ACHN (cell line): ENCODE measurements around the gene CENPN.

Experiments used
- DNase-seq: peaks from one replicate; pipeline ENCODE4 v3.0.0-alpha.2; 2015
- in situ Hi-C: cut with HindIII; loops from 2 replicates; pipeline ENCODE4 v1.10.0; 2017; ENCODE audit warnings: low sequenced_read_pairs, low pct_ligation_motif_present, low pct_unique_long_range_greater_than_20kb

CENPN gene

DNA sequence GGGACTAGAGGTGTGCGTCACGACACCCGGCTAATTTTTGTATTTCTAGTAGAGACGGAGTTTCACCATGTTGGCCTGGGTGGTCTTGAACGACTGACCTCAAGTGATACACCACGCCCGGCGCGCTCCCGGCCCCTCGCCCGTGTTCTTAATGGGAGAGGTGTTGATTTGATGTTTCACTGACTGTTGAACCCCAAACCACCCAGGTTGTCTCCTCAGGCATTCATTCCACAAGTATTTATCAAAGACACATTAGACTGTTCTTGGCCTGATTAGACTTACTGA, 1.4 kb downstream of the CENPN start:
- in situ Hi-C loops = no loop called here
- DNase-seq = no peak

- DNase-seq = no peak
- in situ Hi-C loops = no loop called here
Measured at GRCh38 chr16:81012974-81013373, 6.0 kb downstream of the CENPN start.

GRCh38 chr16:81014672-81015071, 7.7 kb downstream of the CENPN start:
- in situ Hi-C loops = no loop called here
- no peak for DNase-seq

DNA sequence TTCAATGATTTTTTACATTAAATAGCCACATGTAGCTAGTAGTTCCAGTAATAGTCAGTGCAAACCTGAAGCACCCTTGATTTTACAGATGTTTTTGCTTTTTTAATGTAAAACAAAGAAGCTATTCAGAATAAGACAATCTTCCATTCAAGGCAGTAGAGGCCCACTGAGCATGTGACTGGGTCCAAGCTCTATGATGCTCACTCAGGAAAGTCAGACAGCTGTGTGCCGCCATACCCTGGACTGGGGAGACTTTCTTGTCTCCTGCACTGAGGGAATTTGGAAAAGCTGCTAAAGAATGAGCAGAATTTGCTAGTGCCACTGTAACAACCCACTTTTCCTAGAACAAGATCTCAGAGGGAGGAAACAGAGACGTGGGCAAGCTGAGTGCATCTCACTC, 11.5 kb downstream of the CENPN start:
- in situ Hi-C loops = no loop called here
- DNase-seq = no peak

- DNase-seq = no peak
- in situ Hi-C loops = no loop called here
Measured at GRCh38 chr16:81026429-81026828, 19.4 kb downstream of the CENPN start.

- in situ Hi-C loops = no loop called here
- no peak for DNase-seq
Measured at GRCh38 chr16:81029930-81030604, 23.1 kb downstream of the CENPN start.

DNA sequence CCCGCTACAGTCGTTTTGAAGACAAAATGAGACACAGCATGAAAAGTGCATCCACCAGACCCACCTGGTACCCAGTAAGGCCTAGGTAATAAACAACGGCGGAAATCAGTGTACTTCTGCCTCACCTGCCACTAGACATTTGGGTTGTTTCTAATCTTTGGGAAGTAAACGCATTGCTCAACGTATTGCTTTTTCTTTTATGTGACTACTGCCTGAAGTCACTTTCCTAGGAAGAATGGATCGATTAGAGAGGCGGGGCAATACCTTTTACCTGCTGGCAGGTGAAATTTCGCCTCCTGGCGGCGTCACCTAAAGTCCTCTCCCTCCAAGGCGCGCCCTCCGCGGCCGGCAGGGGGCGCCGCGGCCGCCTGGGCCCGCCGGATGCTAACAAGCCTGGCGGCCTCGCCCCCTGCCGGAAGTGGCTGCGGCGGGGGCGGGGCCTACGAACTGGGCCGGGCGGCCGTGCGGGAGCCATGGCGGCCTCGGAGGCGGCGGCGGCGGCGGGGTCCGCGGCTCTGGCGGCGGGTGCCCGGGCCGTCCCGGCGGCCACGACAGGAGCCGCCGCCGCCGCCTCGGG, 28.5 kb downstream of the CENPN start, which contains the start of gene ATMIN:
Gene ATMIN (plus strand): TSS at position 445 of the 577 bp plus-strand sequence. CDS start 29 bp downstream, at position 474.
- in situ Hi-C loops = no loop called here
- peak; percentile 95 for DNase-seq

GRCh38 chr16:81035975-81036750, 29.1 kb downstream of the CENPN start:
- in situ Hi-C loops = no loop called here
- peak; percentile 40 for DNase-seq

- DNase-seq = no peak
- in situ Hi-C loops = no loop called here
Measured at GRCh38 chr16:81036751-81037350, 29.8 kb downstream of the CENPN start.

- in situ Hi-C loops = no loop called here
- DNase-seq = no peak
Measured at GRCh38 chr16:81040131-81040530, 33.1 kb downstream of the CENPN start.

GRCh38 chr16:81040842-81041241, 33.8 kb downstream of the CENPN start:
- in situ Hi-C loops = no loop called here
- no peak for DNase-seq

DNA sequence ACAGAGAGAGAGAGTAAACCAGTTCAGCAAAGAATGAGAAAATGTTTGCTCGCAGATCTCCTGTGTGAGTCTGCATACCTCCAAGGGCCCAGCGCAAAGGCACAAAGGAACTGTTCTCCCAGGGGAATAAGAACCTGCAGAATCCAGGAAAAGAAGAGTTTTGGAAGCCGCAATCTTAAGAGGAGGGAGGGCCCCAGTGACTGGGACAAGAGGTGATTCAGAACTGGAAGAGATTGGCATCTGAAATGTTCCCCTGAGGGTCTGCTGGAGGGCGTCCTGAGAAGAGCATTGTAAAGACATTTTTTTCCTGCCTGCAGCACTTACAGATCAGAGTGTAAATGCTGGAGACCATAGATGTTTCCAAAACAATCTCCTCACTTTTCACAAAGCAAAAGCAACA, 34.7 kb downstream of the CENPN start:
- in situ Hi-C loops = no loop called here
- DNase-seq = no peak

DNA sequence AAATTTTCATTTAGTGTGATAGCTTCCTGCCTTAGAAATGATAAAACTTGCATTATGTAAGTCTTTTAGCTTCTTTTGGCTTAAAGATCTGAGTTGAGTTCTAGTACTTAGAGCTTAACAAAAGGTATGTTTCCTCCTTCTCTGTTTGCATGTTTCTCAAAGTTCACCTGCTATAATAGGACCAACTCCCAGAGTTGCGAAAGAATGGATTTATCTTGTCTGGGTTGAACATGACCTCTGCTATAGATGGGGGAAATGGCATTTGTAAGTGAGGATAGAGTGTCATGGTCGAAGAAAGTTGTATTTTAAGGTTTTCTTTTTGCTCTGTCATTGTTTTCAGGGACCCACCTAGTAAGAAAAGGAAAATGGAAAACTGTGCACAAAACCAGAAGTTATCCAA, 35.8 kb downstream of the CENPN start:
- in situ Hi-C loops = no loop called here
- no peak for DNase-seq

- DNase-seq = no peak
- in situ Hi-C loops = no loop called here
Measured at GRCh38 chr16:81053761-81054160, 46.7 kb downstream of the CENPN start.

DNA sequence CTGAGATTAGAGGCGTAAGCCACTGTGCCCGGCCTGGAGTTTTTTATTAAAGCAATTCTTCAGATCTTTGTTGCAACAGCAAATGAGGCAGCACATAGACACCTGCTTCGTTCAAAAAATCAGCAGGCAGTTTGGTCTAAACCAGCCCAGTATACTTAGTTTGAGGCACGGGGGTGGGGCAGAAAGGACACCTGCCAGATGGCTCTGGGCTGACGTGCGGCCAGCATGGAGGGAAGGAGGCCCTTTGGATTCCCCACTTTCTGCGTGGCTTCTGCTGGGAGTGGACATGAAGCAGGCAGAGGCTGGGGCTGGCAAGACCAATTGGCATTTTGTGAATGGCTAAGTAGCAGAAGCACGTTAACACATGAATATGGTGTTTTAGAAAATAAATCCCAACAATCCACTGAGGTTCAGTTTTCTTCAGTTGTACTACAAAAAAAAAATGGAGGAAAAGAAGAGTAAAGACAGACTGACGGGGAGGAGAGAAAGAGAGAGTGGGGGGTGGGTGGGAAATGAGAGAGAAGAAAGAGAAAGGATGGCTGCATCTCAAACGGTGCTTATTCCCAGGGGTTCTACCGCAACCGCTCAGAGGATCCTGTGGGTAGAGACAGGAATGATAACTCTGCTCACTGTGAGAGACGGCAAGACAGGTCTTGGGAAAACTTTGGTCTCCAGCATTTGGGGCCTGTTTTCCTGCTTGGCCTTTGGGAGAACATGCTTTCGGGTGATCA, 53.7 kb downstream of the CENPN start:
- in situ Hi-C loops = no loop called here
- DNase-seq = no peak

DNA sequence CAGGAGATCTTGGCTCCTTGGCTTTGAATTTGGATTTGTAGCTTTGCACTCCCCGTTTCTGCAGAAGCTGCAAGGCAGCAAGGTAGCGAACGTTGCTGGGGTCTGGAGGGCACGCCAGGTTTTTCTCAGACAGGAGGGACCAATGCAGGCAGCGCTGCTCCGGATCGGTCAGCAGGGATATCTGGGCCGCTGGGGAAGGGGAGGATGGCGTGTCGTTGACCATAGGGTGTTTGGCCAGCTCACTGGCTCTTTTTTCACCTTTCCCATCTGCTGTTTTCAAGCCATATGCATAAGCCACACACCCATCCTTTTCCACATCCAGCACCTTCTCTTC, 54.3 kb downstream of the CENPN start:
- in situ Hi-C loops = no loop called here
- no peak for DNase-seq

DNA sequence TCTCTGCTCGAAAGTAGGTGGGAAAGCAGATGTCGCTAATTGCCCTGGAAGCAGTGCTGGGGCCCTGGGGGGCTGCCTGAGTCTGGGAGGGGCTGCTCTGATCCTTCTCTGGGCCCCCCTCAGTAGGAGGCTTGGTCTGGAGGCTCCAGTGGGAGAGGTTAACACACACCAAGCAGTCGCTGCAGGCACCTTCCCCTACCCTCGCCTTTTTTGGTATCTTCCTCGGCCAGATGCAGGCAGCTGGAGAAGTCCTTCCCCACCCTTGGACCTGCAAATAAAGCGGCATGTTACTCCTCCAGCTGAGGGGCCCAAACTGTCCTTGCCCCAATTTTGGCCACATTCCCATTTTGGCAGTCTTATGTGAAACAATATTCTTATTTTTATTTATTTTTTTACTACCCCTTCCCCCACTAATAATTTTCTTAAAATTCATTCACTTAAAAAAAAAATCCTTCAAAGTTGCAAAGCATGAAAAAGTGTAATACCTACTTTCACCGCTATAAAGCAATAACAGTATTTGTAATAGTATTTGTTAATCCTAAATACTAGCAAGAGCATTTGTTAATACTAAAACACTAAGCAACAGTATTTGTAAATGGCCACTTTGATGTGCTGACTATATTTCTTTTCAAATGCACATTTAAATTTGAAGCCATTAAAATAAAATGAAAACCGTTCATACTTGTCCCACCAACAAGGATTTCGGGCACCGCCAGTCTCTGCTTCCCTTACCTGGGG, 55.0 kb downstream of the CENPN start:
- in situ Hi-C loops = no loop called here

GRCh38 chr16:81066681-81067080, 59.7 kb downstream of the CENPN start:
- in situ Hi-C loops = no loop called here

More for the DNA sequence above, 55.0 kb downstream of the CENPN start:
- no peak for DNase-seq

More at GRCh38 chr16:81066681-81067080, 59.7 kb downstream of the CENPN start:
- no peak for DNase-seq
